ENCODE measurements around the gene CELSR1.
A peak's percentile ranks its signal among the peaks of the same experiment; 100 is the strongest.

The CELSR1 gene

DNA sequence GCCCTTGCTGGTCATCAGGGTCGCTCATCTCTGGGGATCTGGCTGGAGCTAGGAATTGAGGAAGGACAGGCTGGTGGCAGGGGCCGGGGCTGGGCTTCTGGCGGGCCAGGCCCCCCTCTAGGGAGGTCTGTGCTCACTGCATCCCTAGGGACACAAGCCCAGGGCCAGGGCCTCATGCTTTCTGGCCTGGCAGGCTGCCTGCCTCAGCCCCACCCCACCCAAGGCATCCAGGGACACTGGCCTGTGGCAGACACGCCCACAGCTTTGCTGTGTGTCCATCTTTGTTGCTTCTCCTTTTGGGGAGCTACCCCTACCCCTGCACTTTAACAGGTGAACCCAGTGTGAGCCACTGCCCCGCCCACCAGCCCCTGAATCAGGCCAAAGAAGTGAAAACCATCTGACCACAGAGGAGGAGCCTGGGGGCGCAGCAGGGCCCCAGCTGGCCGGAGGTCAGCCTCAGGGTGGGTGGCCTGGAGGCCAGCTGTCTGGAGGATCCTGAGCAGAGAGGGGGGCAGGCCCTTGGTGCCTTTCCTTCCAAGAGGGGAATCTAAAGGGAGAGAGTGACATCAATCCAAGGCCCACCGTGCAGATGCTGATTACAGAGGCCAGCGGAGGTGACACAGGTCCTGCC is 26.8 kb upstream of the CELSR1 start:
- H3K4me1 ChIP-seq (ENCODE audit: control insufficient read depth, low read depth, low read length), result no peaks in the 10 kb centered on the region
- H4K8ac ChIP-seq (ENCODE audit: low read depth, low read length), result no peak overlapping the region
- H3K56ac ChIP-seq (ENCODE audit: low read length), result peak overlapping the region; percentile 70
- no peak overlapping the region for H3K18ac ChIP-seq (ENCODE audit: low read length)
- DNase-seq, result no peak
- H3K27ac ChIP-seq (ENCODE audit: low read depth, low read length), result no peak overlapping the region
- H2BK5ac ChIP-seq (ENCODE audit: low read length), result no peak overlapping the region
- H2BK15ac ChIP-seq (replicated peaks; ENCODE audit: low read depth), result no peak overlapping the region
- H3K9ac ChIP-seq (ENCODE audit: low read length), result no peak overlapping the region
- H3K4me3 ChIP-seq (ENCODE audit: low read length), result no peak overlapping the region
- H3K4ac ChIP-seq (ENCODE audit: low read depth, low read length), result no peak overlapping the region
- H2AK5ac ChIP-seq (ENCODE audit: low read length), result no peak overlapping the region
- no peak overlapping the region for H2BK120ac ChIP-seq (ENCODE audit: low read depth, low read length)
- H3K36me3 ChIP-seq (ENCODE audit: control insufficient read depth, insufficient read depth, low read length), result no peaks in the 10 kb centered on the region
- no CpG with 5 or more reads among the region's 9 CpGs for WGBS (ENCODE audit: extremely low coverage, insufficient coverage, low lambda C conversion rate)
- no peak overlapping the region for H3K23ac ChIP-seq (ENCODE audit: low read length)
- no peaks in the 10 kb centered on the region for H3K79me2 ChIP-seq (ENCODE audit: control insufficient read depth, insufficient read depth, low read length)
- H3K27me3 ChIP-seq (ENCODE audit: insufficient read depth, low read length, poor library complexity), result no peaks in the 10 kb centered on the region
- H3K79me1 ChIP-seq (ENCODE audit: low read length), result no peaks in the 10 kb centered on the region
- H4K5ac ChIP-seq (ENCODE audit: low read length), result no peak overlapping the region
- no peak overlapping the region for H3K4me2 ChIP-seq (ENCODE audit: low read length)

DNA sequence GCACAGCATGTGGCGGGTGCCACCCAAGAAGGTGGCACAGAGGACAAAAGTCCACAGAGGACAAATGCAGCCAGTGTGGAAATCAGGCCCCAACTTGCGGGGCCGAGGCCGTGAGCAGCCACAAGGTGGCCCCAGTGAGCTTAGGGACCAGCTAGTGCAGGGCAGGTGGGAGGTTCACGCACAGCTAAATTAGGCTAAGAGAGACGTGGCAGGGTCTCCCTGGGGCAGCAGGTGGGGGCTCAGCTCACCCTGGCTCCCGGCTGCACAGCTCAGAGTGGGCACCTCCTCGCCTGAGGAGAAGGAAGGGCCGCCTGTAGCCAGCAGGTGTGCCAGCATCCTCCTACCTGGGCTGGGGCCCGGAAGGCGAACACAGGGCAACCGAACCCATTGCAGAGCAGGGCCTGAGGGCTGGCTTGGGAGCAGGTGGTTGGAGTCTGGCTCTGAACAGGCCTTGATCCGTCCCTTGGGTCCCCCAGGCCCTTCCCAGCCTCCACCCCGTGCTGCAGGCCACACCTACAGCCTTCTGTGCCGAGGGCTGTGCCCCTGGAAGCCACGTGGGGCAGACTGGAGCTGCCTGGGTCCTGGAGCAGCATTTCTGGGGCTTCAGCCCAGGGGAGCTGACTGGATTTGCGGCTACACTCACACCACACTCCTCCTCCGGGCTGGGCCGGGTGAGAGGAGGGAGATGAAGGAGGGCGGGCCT is 26.1 kb upstream of the CELSR1 start:
- H2AK5ac ChIP-seq (ENCODE audit: low read length), result no peak overlapping the region
- H3K4me2 ChIP-seq (ENCODE audit: low read length), result peak overlapping the region; percentile 13
- no peaks in the 10 kb centered on the region for H3K36me3 ChIP-seq (ENCODE audit: control insufficient read depth, insufficient read depth, low read length)
- no peak overlapping the region for H3K27ac ChIP-seq (ENCODE audit: low read depth, low read length)
- no peak overlapping the region for H3K18ac ChIP-seq (ENCODE audit: low read length)
- H2BK120ac ChIP-seq (ENCODE audit: low read depth, low read length), result no peak overlapping the region
- H4K8ac ChIP-seq (ENCODE audit: low read depth, low read length), result no peak overlapping the region
- WGBS (ENCODE audit: extremely low coverage, insufficient coverage, low lambda C conversion rate), result no CpG with 5 or more reads among the region's 20 CpGs
- no peaks in the 10 kb centered on the region for H3K79me1 ChIP-seq (ENCODE audit: low read length)
- H3K4me1 ChIP-seq (ENCODE audit: control insufficient read depth, low read depth, low read length), result no peaks in the 10 kb centered on the region
- H3K23ac ChIP-seq (ENCODE audit: low read length), result no peak overlapping the region
- H3K79me2 ChIP-seq (ENCODE audit: control insufficient read depth, insufficient read depth, low read length), result no peaks in the 10 kb centered on the region
- H3K4me3 ChIP-seq (ENCODE audit: low read length), result no peak overlapping the region
- no peak overlapping the region for H2BK5ac ChIP-seq (ENCODE audit: low read length)
- no peaks in the 10 kb centered on the region for H3K27me3 ChIP-seq (ENCODE audit: insufficient read depth, low read length, poor library complexity)
- H3K4ac ChIP-seq (ENCODE audit: low read depth, low read length), result no peak overlapping the region
- no peak overlapping the region for H4K5ac ChIP-seq (ENCODE audit: low read length)
- H2BK15ac ChIP-seq (replicated peaks; ENCODE audit: low read depth), result no peak overlapping the region
- peak overlapping the region; percentile 40 for H3K9ac ChIP-seq (ENCODE audit: low read length)
- peak; percentile 79 for DNase-seq
- H3K56ac ChIP-seq (ENCODE audit: low read length), result peak overlapping the region; percentile 82

DNA sequence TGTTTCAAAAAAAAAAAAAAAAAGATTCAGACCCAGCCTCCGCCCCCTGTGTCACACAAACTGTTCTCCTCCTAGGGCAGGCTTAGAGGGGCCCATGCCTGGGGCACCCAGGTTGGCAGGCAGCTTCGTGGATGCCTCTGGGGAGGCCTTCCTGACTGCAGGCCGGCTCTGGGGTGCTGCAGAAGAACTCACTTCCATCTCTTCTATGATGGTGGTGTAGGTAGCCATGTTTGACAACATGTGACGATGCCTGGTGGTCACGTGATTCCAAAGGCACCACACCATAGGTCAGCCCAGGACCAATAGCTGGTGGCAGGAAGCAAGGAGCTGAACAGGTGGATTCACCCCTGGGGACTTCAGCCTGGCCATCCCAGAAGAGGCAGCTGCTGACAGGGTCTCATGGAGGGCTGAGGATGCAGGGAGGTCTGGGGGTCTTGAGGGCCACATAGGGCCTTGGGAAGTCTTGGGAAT is 24.1 kb upstream of the CELSR1 start:
- WGBS (ENCODE audit: extremely low coverage, insufficient coverage, low lambda C conversion rate), result no CpG with 5 or more reads among the region's 5 CpGs
- H4K8ac ChIP-seq (ENCODE audit: low read depth, low read length), result no peak overlapping the region
- no peaks in the 10 kb centered on the region for H3K36me3 ChIP-seq (ENCODE audit: control insufficient read depth, insufficient read depth, low read length)
- H3K79me1 ChIP-seq (ENCODE audit: low read length), result no peaks in the 10 kb centered on the region
- no peaks in the 10 kb centered on the region for H3K4me1 ChIP-seq (ENCODE audit: control insufficient read depth, low read depth, low read length)
- H3K4ac ChIP-seq (ENCODE audit: low read depth, low read length), result no peak overlapping the region
- no peak overlapping the region for H3K4me3 ChIP-seq (ENCODE audit: low read length)
- no peak overlapping the region for H4K5ac ChIP-seq (ENCODE audit: low read length)
- no peak overlapping the region for H2BK5ac ChIP-seq (ENCODE audit: low read length)
- no peak overlapping the region for H3K56ac ChIP-seq (ENCODE audit: low read length)
- no peak overlapping the region for H3K4me2 ChIP-seq (ENCODE audit: low read length)
- DNase-seq, result peak; percentile 85
- no peak overlapping the region for H2BK15ac ChIP-seq (replicated peaks; ENCODE audit: low read depth)
- H3K27ac ChIP-seq (ENCODE audit: low read depth, low read length), result no peak overlapping the region
- no peaks in the 10 kb centered on the region for H3K79me2 ChIP-seq (ENCODE audit: control insufficient read depth, insufficient read depth, low read length)
- no peak overlapping the region for H3K18ac ChIP-seq (ENCODE audit: low read length)
- H3K27me3 ChIP-seq (ENCODE audit: insufficient read depth, low read length, poor library complexity), result no peaks in the 10 kb centered on the region
- no peak overlapping the region for H3K23ac ChIP-seq (ENCODE audit: low read length)
- H2BK120ac ChIP-seq (ENCODE audit: low read depth, low read length), result no peak overlapping the region
- H2AK5ac ChIP-seq (ENCODE audit: low read length), result no peak overlapping the region
- no peak overlapping the region for H3K9ac ChIP-seq (ENCODE audit: low read length)

DNA sequence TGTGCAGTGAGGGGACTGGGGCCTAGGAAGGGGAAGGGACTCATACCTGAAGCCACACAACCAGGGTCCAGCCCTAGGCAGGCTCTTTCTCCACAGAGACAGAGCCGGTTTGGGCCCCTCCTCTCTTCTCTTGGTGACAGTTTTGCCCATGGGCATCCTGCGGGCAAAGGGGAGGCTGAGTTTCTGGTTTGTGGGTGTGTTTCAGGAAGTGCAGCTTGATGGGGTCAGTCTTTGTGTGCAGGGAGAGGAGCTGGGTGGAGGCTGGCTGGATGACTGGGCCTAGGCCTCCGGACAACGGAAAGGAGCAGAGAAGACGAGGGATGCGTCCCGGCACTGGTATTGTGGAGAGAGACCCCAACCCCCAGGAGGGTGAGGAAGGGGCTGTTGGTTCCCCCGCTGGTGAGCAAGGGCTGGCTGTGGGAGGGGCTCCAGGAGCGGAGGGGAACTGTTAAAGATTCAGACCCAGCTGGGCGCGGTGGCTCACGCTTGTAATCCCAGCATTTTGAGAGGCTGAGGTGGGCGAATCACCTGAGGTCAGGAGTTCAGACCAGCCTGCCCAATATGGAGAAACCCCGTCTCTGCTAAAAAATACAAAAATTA is 23.4 kb upstream of the CELSR1 start:
- WGBS (ENCODE audit: extremely low coverage, insufficient coverage, low lambda C conversion rate), result no CpG with 5 or more reads among the region's 14 CpGs
- Histone ChIP-seq H3K56ac (ENCODE audit: low read length) (no peak overlapping the region), H3K27ac (ENCODE audit: low read depth, low read length) (no peak overlapping the region), H2BK120ac (ENCODE audit: low read depth, low read length) (no peak overlapping the region), H2BK5ac (ENCODE audit: low read length) (no peak overlapping the region), H4K5ac (ENCODE audit: low read length) (no peak overlapping the region), H3K4me3 (ENCODE audit: low read length) (no peak overlapping the region), H4K8ac (ENCODE audit: low read depth, low read length) (no peak overlapping the region), H3K23ac (ENCODE audit: low read length) (no peak overlapping the region), H2BK15ac (replicated peaks; ENCODE audit: low read depth) (no peak overlapping the region), H3K79me2 (ENCODE audit: control insufficient read depth, insufficient read depth, low read length) (no peaks in the 10 kb centered on the region), H3K79me1 (ENCODE audit: low read length) (no peaks in the 10 kb centered on the region), H3K18ac (ENCODE audit: low read length) (no peak overlapping the region), H3K4me2 (ENCODE audit: low read length) (no peak overlapping the region), H3K36me3 (ENCODE audit: control insufficient read depth, insufficient read depth, low read length) (no peaks in the 10 kb centered on the region), H2AK5ac (ENCODE audit: low read length) (no peak overlapping the region), H3K4me1 (ENCODE audit: control insufficient read depth, low read depth, low read length) (no peaks in the 10 kb centered on the region), H3K9ac (ENCODE audit: low read length) (no peak overlapping the region), H3K27me3 (ENCODE audit: insufficient read depth, low read length, poor library complexity) (no peaks in the 10 kb centered on the region), H3K4ac (ENCODE audit: low read depth, low read length) (no peak overlapping the region)
- no peak for DNase-seq

DNA sequence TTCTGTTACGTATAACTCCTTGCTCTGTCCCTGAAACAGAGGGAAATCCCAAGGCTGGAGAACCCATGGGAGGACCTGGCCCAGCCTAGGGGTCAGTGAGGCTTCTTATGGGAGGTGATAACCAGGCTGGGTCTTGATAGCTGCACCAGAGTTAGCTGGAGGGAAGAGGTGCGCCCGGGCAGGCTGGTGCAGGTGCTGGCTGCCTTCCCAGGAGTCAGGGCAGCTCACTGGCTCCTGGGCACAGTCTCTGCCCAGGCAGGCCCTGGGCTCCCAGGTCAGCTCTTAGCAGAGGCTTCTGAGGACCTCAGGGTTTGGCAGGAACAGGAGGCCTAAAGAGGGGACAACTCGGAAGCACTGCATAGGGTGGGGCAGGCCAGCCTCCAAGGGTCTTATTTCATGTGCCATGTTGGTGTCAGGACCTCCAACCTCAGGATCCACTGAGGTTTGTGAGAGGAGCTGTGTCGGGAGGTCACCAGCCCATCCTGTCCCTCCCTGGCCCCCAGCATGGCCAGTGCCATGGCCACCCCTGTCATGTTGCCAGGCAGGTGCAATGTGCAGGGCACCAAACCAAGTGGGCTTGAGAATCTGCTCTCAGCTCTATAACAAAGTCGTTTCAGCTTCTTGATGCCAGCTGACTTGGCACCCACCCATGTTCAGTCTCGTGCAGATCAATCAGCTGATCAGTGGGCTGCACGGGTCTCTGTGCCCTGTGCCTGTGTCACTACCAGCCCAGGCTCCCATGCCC is 20.5 kb upstream of the CELSR1 start:
- no peaks in the 10 kb centered on the region for H3K79me1 ChIP-seq (ENCODE audit: low read length)

More for the DNA sequence above, 20.5 kb upstream of the CELSR1 start:
- no peak overlapping the region for H4K8ac ChIP-seq (ENCODE audit: low read depth, low read length)
- WGBS (ENCODE audit: extremely low coverage, insufficient coverage, low lambda C conversion rate), result no CpG with 5 or more reads among the region's 8 CpGs
- no peaks in the 10 kb centered on the region for H3K4me1 ChIP-seq (ENCODE audit: control insufficient read depth, low read depth, low read length)
- no peaks in the 10 kb centered on the region for H3K27me3 ChIP-seq (ENCODE audit: insufficient read depth, low read length, poor library complexity)
- no peak overlapping the region for H3K4me3 ChIP-seq (ENCODE audit: low read length)
- H3K23ac ChIP-seq (ENCODE audit: low read length), result no peak overlapping the region
- no peak for DNase-seq
- no peak overlapping the region for H2BK5ac ChIP-seq (ENCODE audit: low read length)
- H3K56ac ChIP-seq (ENCODE audit: low read length), result no peak overlapping the region
- H3K4ac ChIP-seq (ENCODE audit: low read depth, low read length), result no peak overlapping the region
- H2BK15ac ChIP-seq (replicated peaks; ENCODE audit: low read depth), result no peak overlapping the region
- no peaks in the 10 kb centered on the region for H3K79me2 ChIP-seq (ENCODE audit: control insufficient read depth, insufficient read depth, low read length)
- no peaks in the 10 kb centered on the region for H3K36me3 ChIP-seq (ENCODE audit: control insufficient read depth, insufficient read depth, low read length)
- H2AK5ac ChIP-seq (ENCODE audit: low read length), result no peak overlapping the region
- H2BK120ac ChIP-seq (ENCODE audit: low read depth, low read length), result no peak overlapping the region
- H3K18ac ChIP-seq (ENCODE audit: low read length), result no peak overlapping the region
- H3K9ac ChIP-seq (ENCODE audit: low read length), result no peak overlapping the region
- H3K4me2 ChIP-seq (ENCODE audit: low read length), result no peak overlapping the region
- H3K27ac ChIP-seq (ENCODE audit: low read depth, low read length), result no peak overlapping the region
- H4K5ac ChIP-seq (ENCODE audit: low read length), result no peak overlapping the region

Measured in mesendoderm (in vitro differentiated cells).